Stimulated activated CD4-positive, alpha-beta T cell treated with anti-CD3 and anti-CD28 coated beads, Interleukin-2, amount 100 ng/mL, for 4 hours (primary cell): ENCODE results near the gene CCDC30.
"Not testable (repeated sequence)": the region's sequence is repeated elsewhere in the genome, so short reads cannot be mapped to it uniquely, and the experiment has no call there.

ENCODE experiments used
- DNase-seq: peaks from one replicate; pipeline ENCODE4 v3.0.0-alpha.2; 2020; ENCODE audit warnings: low read depth

Gene CCDC30

DNA sequence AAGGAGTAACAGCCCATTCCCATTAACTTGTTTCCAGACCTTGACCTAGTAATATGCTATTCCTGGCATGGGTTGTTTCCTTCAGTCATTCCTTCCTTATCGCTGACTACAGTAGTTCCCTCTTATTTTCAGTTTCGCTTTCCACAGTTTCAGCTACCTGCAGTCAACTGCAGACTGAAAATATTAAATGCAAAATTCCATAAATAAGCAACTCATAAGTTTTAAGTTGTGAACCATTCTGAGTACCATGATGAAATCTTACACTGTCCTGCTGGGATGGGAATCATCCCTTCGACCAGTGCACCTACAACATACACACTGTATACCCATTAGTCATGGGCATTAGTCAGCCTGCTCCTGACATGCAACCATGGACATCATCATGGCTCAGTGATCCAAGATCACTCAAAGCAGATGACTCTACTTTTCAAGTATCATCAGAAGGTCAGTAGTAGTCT, 66.7 kb downstream of the CCDC30 start:
- no peak for DNase-seq

DNA sequence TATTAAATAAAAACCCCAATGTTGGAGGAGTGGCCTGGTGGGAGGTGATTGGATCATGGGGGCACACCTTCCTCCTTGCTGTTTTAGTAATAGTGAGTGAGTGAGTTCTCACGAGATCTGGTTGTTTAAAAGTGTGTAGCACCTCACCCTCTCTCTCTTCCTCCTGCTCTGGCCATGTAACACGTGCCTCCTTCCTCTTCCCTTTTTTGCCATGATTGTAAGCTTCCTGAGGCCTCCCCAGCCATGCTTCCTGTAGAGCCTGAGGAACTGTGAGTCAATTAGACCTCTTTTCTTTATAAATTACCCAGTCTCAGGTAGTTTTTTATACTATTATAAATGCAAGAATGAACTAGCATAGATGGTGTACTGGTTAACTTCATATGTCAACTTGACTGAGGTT, 68.0 kb downstream of the CCDC30 start:
- DNase-seq, result no peak

DNA sequence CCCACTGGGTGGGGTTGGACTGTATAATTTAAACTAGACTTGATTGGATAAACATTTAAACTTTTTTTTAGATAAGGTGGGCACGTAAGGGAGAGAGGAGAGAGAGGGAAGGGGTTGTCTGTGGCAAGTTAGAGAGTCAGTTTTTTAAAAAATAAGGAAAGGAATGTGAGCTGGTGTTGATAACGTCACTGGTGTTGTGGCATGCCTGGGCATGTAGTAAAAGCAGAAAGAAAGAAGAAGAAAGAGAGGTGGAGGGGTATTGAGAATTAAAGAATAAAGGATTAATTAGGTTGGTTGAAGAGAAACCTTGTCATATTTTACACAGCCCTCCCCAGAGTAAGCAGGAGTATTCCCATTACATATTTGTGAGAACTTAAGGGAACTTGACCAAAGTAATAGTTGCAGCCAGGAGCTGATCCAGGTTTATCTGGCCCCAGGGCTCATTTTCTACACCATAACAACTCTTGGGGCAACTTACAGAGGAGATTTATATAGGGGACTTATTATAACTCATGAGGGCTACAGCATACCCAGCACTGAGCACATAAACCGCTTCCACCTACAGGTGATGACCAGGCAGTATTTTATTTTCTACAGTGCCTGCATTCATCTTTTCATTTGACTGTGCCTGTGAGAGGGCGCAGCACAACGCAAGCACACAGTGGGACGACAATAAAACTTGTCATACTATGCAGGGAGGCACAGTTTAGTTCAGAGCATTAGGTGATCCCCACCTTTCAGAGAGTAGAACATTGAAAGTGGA, 70.2 kb downstream of the CCDC30 start:
- no peak for DNase-seq

DNA sequence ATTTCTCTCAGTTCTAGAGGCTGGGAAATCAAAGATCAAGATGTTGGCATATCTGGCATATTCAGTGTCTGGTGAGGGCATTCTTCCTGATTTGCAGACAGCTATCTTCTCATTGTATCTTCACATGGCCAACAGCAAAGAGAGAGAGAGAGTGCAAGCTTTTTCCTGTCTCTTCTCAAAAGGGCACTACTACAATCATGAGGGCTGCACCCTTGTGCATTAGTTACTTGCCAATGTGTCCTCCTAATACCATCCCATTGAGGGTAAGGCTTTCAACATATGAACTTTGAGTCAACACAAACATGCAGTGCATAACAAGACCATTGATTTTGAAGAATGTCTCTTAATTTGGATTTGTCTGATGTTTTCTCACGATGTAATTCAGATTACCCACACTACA, 78.0 kb downstream of the CCDC30 start:
- DNase-seq, result no peak

DNA sequence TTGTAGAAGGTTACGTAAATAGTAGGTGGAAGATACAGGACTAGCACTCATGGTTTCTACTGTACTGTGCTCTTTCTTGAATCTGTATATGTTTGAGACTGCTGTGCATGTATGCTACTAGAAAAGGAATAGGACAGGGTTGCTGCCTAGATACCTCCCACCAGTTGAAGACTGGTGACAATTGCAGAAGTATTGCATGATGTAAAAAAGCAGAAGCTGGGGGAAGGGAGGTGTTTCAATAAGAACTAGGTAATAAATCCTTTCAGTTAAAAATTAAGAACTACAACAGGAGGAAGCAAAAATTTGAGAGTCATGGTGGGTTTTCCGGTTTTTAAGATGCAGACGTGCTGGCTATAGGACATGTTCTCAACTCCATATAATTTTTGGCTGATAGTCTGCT, 88.1 kb downstream of the CCDC30 start:
- DNase-seq, result no peak

DNA sequence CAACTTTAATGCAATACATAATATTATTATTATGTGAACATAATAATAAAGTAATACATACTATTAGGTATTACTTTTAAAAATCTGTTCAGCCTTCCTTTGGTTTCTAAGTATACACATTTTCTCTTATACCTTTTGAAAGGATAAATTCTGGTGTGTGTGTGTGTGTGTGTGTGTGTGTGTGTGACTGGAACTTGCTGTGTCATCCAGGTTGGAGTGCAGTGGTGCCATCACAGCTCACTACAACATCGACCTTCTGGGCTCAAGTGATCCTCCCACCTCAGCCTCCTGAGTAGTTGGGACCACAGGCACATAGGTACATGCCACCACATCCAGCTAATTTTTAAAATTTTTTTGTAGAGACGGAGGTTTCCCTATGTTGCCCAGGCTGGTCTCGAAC, 88.5 kb downstream of the CCDC30 start:
- DNase-seq, result no peak

DNA sequence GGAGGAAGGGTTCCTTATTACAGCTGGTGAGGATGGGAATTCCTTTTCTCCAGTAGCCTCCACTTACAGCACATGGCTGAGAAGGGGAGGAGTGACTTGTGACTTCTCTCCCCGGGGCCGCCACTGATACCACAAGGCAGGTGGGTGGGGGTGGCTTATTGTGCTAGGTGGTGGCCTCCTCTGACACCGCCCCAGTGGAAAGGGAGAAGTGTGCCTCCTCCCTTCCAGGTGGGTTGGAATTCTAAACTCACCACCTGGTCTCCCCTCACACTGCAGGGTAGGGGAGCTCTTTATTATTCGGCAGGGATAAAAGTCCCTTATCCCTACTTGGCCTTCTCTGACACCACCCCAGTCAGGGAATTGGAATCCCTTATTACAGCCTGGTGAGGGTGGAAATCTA, 89.5 kb downstream of the CCDC30 start:
- no peak for DNase-seq

DNA sequence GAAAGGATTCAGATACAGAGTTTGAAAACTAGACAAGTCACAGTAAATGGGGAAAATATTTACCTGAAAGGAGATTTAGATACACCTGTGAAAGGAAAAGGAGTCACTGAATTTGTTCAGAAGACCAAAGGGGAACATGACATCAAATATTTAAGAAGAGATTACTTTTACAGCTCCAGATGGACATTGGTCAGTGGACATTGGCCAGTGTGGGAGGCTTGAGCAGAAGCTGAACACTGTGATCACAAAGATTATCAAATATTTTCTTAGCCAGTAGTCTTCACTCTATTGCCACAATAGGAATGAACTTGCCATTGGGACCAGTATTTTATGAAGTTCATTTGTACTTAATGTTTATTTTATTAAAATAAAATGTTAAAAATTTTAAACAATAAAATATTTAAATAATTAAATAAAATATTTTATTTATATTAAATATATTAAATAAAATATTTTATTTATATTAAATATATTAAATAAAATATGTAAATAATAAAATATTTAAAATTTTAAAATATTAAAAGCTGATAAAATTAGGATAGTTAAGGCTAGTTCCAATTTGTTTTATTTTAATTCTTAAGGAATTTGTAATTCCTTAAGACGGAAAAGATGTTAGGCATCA, 94.3 kb downstream of the CCDC30 start:
- DNase-seq, result no peak

DNA sequence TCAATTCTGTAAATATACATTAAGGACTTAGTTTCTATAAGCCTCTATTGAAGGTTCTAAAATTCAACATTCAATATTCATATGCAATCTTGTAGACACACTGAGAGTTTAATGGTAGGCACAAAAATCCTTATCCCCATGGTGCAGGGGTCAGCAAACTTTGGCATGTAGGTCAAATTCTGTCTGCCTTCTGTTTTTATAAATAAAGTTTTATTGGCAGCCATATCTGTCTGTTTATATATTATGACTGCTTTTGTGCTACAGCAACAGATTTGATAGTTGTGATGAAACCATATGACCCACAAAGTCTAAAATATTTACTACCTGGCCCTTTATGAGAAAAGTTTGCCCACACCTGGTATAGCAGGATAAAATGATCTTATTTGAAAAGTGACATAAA, 104.0 kb downstream of the CCDC30 start:
- DNase-seq, result no peak

DNA sequence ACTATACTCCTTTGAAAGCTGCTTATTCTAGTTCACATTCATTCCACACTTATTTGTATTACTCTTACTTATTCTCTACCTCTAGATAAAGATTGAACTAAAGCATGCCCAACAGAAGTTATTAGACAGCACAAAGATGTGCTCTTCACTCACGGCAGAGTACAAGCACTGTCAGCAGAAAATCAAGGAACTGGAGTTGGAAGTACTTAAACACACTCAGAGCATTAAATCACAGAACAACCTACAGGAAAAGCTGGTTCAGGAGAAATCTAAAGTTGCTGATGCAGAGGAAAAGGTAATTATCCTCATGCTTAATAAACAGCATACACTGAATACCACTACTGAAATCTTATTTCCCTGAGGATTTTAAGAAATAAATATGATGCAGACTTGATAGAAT, 113.8 kb downstream of the CCDC30 start:
- DNase-seq, result no peak

DNA sequence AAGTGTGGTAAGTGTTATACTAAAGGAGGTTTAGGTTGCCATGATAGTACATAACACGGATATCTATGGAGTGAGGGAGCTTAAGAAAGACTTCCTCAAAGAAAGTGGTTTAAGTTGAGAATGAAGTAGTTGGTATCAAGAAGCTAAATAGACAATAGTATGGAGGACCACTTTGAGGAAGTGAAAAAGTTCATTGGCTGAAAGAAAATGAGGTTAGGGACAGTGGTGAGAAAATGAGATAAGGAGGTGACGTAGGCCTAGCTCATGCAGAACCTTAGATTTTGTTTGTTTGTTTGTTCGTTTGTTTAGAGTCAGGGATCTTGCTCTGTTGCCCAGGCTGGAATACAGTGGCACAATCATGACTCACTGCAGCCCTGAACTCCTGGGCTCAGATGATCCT, 122.9 kb downstream of the CCDC30 start:
- no peak for DNase-seq

DNA sequence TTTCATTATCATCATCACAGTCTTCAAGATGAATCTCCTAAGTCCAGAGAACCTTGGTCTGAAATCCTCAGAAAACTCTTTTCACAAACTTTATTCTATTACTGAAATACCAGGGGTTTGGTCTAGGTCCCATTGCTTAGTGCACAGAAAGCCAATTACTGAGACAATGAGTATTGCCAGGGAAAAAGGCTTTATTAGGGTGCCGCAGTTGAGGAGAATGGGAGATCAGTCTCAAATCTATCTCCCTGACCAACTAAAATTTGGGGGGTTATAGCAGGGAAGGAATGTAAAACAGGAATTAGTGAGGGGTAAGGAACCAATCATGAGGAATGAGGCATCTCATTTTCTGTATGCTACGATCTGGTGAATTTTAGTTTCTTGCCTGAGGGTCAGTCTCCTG, 124.7 kb downstream of the CCDC30 start:
- DNase-seq, result no peak

DNA sequence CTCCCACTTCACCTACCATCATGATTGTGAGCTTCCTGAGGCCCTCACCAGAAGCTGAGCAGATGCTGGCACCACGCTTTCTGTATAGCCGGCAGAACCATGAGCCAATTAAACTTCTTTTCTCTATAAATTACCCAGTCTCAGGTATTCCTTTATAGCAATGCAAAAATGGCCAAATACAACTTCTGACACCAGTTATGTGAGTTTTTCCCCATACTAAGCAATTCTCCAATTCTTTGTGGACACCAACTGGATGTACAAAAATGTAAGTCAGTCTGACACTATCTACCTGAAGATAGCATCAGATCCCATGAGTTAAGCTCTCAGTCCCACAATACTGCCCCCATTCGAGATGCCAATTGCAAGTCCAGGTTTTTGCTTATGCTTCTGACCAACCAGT, 129.7 kb downstream of the CCDC30 start:
- no peak for DNase-seq

DNA sequence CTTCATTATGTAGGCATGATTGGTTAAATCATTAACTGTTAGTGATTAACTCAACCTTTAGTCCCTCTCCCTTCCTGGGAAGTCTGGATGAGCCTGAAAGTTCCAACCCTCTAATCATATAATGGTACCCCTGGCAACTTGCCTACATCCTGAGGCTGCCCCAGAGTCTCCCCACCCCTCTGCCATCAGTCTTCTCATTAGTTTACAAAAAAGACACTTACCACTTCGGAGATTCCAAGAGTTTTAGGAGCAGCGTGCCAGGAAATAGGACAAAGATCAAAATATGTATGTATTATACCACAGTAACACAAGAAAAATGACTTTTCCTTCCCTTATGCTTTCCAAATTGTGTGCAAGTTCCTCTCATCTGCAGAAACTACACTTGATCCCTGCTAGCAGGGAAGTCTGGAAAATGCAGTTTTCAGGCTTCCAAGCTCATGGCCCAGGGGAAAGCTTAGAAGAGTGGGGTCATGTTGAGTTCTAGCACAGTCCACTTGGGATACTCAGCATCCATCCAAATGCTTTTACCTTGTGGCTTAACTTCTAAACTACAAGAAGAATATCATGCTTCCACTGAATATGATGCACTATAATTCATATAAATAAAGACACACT, 130.5 kb downstream of the CCDC30 start:
- no peak for DNase-seq

DNA sequence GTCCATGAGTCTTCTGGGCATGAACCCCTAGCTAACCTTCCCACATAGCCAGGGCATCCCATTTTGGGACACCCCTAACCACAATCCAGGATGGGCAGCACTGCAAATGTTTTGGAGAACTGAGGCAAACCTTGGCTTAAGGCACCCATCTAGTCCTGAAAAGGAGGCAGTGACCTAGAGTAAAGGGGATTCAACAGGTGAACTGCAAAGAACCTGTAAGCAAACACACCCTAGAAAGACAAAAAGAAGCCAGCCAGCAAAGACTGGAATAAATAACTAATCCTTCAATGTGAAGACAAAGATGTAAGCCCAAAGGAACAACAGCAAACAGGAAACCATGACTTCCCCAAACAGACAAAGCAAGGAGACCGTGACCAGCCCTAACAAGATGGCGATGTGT, 138.4 kb downstream of the CCDC30 start:
- no peak for DNase-seq

DNA sequence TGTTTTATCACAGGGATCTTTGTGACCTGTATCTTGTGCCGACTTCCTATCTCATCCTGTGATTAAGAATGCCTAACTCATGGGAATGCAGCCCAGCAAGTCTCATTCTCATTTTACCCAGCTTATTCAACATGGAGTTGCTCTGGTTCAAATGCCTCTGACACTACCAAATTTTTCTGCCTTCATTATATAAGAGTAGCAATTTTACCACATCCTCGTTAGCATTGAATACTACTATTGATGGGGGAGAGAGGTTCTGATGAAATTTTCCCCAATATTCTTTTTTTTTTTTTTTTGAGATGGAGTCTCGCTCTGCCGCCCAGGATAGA, 150.7 kb downstream of the CCDC30 start:
- DNase-seq, result no peak

DNA sequence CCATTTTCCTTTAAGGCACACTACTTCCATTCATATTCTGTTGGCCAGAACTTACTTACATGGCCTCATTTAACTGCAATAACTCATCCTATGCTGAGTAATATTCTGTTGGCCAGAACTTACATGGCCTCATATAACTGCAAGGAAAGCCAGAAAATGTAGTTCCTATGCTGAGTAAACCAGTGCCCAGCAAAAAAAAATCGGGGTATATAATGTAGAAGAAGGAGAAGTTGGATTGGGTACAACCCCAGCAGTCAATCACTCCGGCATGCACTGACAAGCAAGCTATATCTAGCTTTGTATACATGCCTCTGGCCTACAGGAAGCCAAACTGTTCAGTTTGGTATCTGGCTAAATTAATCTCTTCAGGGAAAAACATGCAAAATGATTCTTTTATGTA, 155.8 kb downstream of the CCDC30 start:
- no peak for DNase-seq

DNA sequence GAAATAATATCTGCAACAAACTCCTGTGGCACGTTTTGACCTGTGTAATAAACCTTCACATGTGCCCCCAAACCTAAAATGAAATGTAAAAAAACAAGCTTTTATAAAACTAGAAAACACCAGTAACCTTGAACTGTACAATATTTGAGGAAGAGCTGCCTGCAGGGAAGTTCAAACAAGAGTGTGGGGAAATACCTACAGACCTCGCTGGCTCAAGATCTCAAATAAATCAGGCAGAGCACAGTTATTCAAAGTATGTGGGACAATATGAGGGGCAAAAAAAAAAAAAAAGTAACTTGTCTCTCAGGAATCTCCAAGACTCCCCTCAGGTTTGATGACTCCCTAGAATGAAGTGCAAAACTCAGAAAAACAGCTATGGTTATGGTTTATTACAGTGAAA, 157.2 kb downstream of the CCDC30 start:
- no peak for DNase-seq

DNA sequence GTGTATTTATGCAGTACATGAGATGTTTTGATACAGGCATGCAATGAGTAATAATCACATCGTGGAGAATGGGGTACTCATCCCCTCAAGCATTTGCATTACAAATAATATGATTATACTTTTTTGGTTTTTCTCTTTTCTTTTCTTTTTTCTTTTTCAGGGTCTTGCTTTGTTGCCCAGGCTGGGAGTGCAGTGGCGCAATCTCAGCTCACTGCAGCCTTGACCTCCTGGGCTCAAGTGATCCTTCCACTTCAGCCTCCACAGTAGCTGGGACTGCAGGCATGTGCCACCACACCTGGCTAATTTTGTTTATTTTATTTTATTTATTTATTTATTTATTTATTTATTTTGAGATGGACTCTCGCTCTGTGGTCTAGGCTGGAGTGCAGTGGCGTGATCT, 158.1 kb downstream of the CCDC30 start:
- DNase-seq, result not testable (repeated sequence)

DNA sequence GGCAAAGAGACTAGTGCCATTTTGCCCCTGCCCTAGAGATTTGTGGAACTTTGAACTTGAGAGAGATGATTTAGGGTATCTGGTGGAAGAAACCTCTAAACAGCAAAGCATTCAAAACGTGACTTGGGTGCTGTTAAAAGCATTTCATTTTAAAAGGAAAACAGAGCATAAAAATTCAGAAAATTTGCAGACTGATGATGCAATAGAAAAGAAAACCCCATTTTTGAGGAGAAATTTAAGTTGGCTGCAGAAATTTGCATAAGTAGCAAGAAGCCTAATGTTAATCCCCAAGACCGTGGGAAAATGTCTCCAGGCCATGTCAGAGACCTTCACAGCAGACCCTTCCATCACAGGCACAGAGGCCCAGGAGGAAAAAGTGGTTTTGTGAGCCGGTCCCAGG, 164.1 kb downstream of the CCDC30 start:
- DNase-seq, result not testable (repeated sequence)

DNA sequence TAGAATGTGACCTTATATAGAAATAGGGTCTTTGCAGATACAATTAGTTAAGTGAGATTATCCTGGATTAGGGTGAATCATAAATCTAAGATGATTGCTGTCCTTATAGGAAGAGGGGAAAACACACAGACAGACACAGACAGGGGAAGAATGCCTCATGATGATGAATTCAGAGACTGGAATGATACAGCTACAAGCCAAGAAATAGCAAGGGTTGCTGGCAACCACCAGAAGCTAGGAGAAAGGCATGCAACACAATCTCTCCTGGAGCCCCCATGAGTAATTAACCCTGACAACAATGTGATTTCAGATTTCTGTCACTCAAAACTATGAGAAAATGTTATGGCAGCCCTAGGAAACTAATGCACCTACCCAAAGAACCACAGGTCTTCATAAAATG, 176.0 kb downstream of the CCDC30 start:
- no peak for DNase-seq

DNA sequence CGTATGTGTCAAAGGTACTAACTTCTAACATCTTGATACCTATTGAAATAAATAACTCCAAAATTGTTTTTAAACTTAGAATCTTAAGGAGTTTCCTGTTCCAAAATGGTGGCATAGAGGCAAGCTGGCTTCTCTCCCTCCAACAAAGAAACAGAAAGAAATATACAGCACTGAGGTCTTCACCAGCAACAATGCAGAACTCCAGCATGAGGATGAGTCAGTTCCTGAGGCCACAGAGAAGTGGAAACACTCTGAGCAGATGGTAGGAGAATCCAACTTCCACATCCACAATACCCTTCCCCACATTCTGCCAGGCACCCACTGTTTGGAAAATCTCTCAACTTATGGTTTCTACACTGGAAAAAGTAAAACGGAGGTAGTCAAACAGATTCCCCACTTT, 183.0 kb downstream of the CCDC30 start:
- no peak for DNase-seq

DNA sequence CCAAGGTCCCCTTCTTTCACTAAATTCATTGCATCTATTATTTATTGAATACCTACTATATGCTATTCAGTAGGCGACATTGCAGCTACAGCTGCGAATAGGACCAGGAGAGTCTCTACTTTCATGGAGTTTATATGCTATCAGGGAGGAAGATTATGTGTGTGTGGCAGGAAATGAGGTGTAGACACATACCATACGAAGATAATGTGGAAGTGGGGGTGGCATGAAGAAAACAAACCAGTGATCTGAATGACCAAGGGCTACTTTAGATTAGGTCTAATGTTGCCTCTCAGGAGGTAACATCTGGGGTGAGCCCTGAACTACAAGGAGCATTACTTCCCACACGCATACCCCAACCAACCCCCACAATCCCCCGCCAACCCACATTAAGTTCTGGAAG, 194.1 kb downstream of the CCDC30 start:
- DNase-seq, result no peak
